ENCODE results near the gene IL24.
A peak's percentile ranks its signal among the peaks of the same experiment; 100 is the strongest.

IL24 gene

DNA sequence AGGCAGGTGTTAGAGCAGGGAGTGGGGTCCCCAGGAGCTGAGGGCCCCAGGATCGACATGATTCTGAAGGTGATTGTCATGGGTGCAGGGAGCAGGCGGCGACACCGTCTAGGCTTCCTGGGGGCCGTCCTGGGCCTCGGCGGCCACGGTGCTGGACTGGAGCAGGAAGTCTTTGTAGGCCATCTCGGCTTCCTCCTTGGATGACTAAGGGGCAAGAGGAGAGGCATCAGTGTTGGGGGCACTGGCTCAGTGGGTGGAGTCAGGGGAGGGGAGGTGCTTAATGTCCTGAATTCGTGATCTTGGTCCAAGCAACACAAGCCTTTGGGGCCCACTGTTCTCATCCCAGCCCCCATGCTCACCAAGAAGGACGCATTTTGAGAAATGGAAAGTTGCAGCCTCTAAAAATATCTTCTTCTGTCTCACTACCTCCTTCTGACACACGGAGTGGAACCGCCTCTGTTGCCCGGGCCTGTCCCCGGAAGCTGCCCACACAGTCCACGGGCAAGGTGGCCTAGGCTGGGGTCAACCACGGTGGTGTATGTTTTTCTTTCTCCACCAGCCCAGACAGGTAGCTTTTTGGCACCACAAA, 33.1 kb downstream of the IL24 start:
- peaks cover 80% of the 10 kb centered on the region for H3K4me1 ChIP-seq (ENCODE audit: low read length)
- H3K4me3 ChIP-seq (ENCODE audit: low read length): peak overlapping the region; percentile 64
- H2AFZ ChIP-seq (ENCODE audit: low read depth, low read length): no peak overlapping the region
- H4K20me1 ChIP-seq (ENCODE audit: insufficient read depth, low read length): no peaks in the 10 kb centered on the region
- no peaks in the 10 kb centered on the region for H3K79me2 ChIP-seq (ENCODE audit: low read length)
- peak overlapping the region; percentile 92 for H3K27ac ChIP-seq (ENCODE audit: low read length)
- peak overlapping the region; percentile 77 for H3K4me2 ChIP-seq (ENCODE audit: low read length)
- H3K27me3 ChIP-seq (ENCODE audit: low read depth, low read length): no peaks in the 10 kb centered on the region
- TF ChIP-seq, protein P1, sequence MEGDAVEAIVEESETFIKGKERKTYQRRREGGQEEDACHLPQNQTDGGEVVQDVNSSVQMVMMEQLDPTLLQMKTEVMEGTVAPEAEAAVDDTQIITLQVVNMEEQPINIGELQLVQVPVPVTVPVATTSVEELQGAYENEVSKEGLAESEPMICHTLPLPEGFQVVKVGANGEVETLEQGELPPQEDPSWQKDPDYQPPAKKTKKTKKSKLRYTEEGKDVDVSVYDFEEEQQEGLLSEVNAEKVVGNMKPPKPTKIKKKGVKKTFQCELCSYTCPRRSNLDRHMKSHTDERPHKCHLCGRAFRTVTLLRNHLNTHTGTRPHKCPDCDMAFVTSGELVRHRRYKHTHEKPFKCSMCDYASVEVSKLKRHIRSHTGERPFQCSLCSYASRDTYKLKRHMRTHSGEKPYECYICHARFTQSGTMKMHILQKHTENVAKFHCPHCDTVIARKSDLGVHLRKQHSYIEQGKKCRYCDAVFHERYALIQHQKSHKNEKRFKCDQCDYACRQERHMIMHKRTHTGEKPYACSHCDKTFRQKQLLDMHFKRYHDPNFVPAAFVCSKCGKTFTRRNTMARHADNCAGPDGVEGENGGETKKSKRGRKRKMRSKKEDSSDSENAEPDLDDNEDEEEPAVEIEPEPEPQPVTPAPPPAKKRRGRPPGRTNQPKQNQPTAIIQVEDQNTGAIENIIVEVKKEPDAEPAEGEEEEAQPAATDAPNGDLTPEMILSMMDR (IDR thresholded peaks at IDR 0.05; ENCODE audit: low read depth, low read length): no peak
- no peak for TF ChIP-seq EZH2phosphoT487 (IDR thresholded peaks at IDR 0.05; ENCODE audit: low read depth)
- H3K9ac ChIP-seq (ENCODE audit: low read length): peak overlapping the region; percentile 83
- H3K9me3 ChIP-seq (ENCODE audit: insufficient read depth, low read length): no peaks in the 10 kb centered on the region
- H3K36me3 ChIP-seq (replicated peaks; ENCODE audit: low read depth, low read length): no peaks in the 10 kb centered on the region

DNA sequence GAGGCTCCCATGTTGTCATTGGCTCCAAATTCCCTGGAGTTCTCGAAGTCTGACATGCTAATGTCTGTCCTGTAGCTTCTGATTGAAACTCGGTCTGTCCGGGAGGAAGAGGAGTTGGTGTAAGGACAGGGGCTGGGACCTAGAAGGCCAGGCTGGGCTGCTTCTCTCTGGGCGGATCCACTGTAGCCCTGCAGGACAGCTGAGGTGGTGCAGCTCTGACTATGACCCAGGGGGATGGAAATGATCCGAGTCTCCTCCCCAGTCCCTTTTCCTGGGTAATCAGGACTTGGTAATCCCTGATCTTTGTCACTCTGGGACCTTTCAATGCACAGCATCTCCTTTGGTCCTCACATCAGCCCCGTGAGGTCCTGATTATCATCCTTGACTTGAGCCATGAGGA, 34.5 kb downstream of the IL24 start:
- Histone ChIP-seq H3K27me3 (ENCODE audit: low read depth, low read length) (no peaks in the 10 kb centered on the region), H3K4me2 (ENCODE audit: low read length) (peak overlapping the region; percentile 77)

DNA sequence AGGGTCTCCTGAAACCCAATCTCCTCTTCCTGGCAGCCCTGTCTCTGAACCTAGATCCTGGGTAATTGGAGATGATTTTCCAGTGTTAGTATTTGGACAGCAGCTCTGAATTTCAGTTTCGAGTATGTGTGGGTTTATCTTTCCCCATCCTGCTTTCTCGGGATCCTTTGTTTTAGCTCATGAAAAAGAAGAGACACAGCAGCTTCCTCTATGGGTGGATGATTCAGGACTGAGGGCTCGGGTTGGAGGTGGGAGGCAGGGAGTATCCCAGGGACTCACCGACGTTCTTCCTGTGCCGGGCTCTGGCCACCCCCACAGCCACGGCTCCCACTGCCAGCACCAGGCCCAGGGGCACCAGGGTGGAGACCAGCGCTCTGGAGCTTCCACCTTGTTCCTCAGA, 34.9 kb downstream of the IL24 start:
- Histone ChIP-seq H3K79me2 (ENCODE audit: low read length) (no peaks in the 10 kb centered on the region), H3K4me1 (ENCODE audit: low read length) (peaks cover 72% of the 10 kb centered on the region), H3K9ac (ENCODE audit: low read length) (peak overlapping the region; percentile 83; the same call in 1 of the 2 replicates), H3K4me3 (ENCODE audit: low read length) (no peak overlapping the region), H3K27me3 (ENCODE audit: low read depth, low read length) (no peaks in the 10 kb centered on the region), H3K9me3 (ENCODE audit: insufficient read depth, low read length) (no peaks in the 10 kb centered on the region), H3K27ac (ENCODE audit: low read length) (peak overlapping the region; percentile 92), H4K20me1 (ENCODE audit: insufficient read depth, low read length) (no peaks in the 10 kb centered on the region), H3K36me3 (replicated peaks; ENCODE audit: low read depth, low read length) (no peaks in the 10 kb centered on the region), H2AFZ (ENCODE audit: low read depth, low read length) (no peak overlapping the region), H3K4me2 (ENCODE audit: low read length) (0 out of 2 replicates have a peak overlapping the region, but pooled peaks have one; percentile 77)
- TF ChIP-seq EZH2phosphoT487 (IDR thresholded peaks at IDR 0.05; ENCODE audit: low read depth): no peak
- TF ChIP-seq, protein P1 (IDR thresholded peaks at IDR 0.05; ENCODE audit: low read depth, low read length): no peak

More for the DNA sequence above, 34.5 kb downstream of the IL24 start:
- no peaks in the 10 kb centered on the region for H3K36me3 ChIP-seq (replicated peaks; ENCODE audit: low read depth, low read length)
- H4K20me1 ChIP-seq (ENCODE audit: insufficient read depth, low read length): no peaks in the 10 kb centered on the region
- H3K4me1 ChIP-seq (ENCODE audit: low read length): peaks cover 75% of the 10 kb centered on the region
- H3K9me3 ChIP-seq (ENCODE audit: insufficient read depth, low read length): no peaks in the 10 kb centered on the region
- no peak overlapping the region for H2AFZ ChIP-seq (ENCODE audit: low read depth, low read length)
- H3K4me3 ChIP-seq (ENCODE audit: low read length): peak overlapping the region; percentile 17; the same call in 1 of the 2 replicates
- no peak for TF ChIP-seq EZH2phosphoT487 (IDR thresholded peaks at IDR 0.05; ENCODE audit: low read depth)
- TF ChIP-seq, protein P1 (IDR thresholded peaks at IDR 0.05; ENCODE audit: low read depth, low read length): peak; percentile 32; the same call in 1 of the 2 replicates
- no peaks in the 10 kb centered on the region for H3K79me2 ChIP-seq (ENCODE audit: low read length)
- H3K27ac ChIP-seq (ENCODE audit: low read length): peak overlapping the region; percentile 92
- peak overlapping the region; percentile 83 for H3K9ac ChIP-seq (ENCODE audit: low read length)

DNA sequence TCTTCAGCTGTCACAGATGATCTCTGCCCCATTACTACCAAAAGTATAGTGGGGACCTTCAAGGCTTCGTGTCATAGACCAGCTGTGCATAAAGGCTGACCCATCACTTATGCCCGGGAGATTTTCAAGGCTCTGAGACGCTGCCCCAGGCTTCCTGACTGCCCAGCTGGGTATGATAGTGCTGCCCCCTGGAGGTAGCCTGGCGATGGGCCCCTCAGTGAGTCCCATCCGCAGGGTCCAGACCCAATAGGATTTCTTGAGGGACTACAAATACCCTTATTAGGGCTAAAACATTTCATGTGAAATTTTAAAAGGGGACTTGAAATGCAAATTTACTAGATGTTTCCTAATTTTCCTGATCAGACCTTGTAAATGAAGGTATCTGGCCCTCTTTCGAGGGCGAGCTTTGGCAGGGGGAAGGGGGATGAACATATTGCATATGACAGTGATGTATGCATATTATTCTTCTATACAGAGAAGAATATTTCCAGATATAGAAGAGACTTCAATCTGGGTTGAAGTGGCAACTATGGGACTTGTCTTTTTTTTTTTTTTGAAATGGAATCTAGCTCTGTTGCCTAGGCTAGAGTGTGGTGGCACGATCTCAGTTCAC, 36.2 kb downstream of the IL24 start:
- H3K27me3 ChIP-seq (ENCODE audit: low read depth, low read length): no peaks in the 10 kb centered on the region
- no peak for TF ChIP-seq EZH2phosphoT487 (IDR thresholded peaks at IDR 0.05; ENCODE audit: low read depth)
- TF ChIP-seq, protein P1 (IDR thresholded peaks at IDR 0.05; ENCODE audit: low read depth, low read length): peak; percentile 97
- H4K20me1 ChIP-seq (ENCODE audit: insufficient read depth, low read length): no peaks in the 10 kb centered on the region
- H3K4me1 ChIP-seq (ENCODE audit: low read length): peaks cover 60% of the 10 kb centered on the region
- no peaks in the 10 kb centered on the region for H3K9me3 ChIP-seq (ENCODE audit: insufficient read depth, low read length)
- no peak overlapping the region for H3K4me2 ChIP-seq (ENCODE audit: low read length)
- H3K36me3 ChIP-seq (replicated peaks; ENCODE audit: low read depth, low read length): no peaks in the 10 kb centered on the region
- H3K9ac ChIP-seq (ENCODE audit: low read length): peak overlapping the region; percentile 26; the same call in 1 of the 2 replicates
- peak overlapping the region; percentile 92 for H3K27ac ChIP-seq (ENCODE audit: low read length)
- no peaks in the 10 kb centered on the region for H3K79me2 ChIP-seq (ENCODE audit: low read length)
- H2AFZ ChIP-seq (ENCODE audit: low read depth, low read length): 0 out of 2 replicates have a peak overlapping the region, but pooled peaks have one; percentile 9
- no peak overlapping the region for H3K4me3 ChIP-seq (ENCODE audit: low read length)
